K562 (cell line): ENCODE data around the gene JPT1. TPM values are rescaled to one million over a fixed set of nuclear protein-coding genes. Genes with fewer than 3 reads are reported as not detected.

Source experiments
- AFF4 ChIP-seq: sonication (generic); formaldehyde crosslinking; IDR thresholded peaks from 2 replicates; pipeline ENCODE4 v1.8.0; 2023; ENCODE audit warnings: mild to moderate bottlenecking, missing genetic modification reagents
- CREB3L1 ChIP-seq: fragments of 450-650 bp; IDR thresholded peaks from 2 replicates; pipeline ENCODE4 v1.6.1; 2014; ENCODE audit warnings: low read depth, mild to moderate bottlenecking, moderate library complexity, borderline replicate concordance
- GABPB2 ChIP-seq: fragments of 250-450 bp; sonication (Bioruptor Pico); conservative IDR thresholded peaks from 2 replicates; pipeline ENCODE4 v1.5.1; 2021; ENCODE audit warnings: mild to moderate bottlenecking
- NR3C1 ChIP-seq: sonication (generic); formaldehyde crosslinking; IDR thresholded peaks from 2 replicates; pipeline ENCODE4 v1.8.1; 2022; ENCODE audit warnings: missing genetic modification reagents
- TAL1 ChIP-seq: fragments of 450-650 bp; IDR thresholded peaks from 2 replicates; pipeline ENCODE4 v1.6.1; 2016; ENCODE audit warnings: mild to moderate bottlenecking
- ZBTB1 ChIP-seq: sonication (generic); formaldehyde crosslinking; IDR thresholded peaks from 2 replicates; pipeline ENCODE4 v1.8.1; 2023; ENCODE audit warnings: missing genetic modification reagents, low read depth, mild to moderate bottlenecking, borderline replicate concordance
- ZBTB40 ChIP-seq, 2 experiments: fragments of 450-650 bp in 1 of 2; sonication (generic) in 1 of 2; formaldehyde crosslinking in 1 of 2; IDR thresholded peaks; 2 replicates each; pipeline versions ENCODE4 v1.7.1 to v1.9.0; 2016 to 2022; ENCODE audit warnings: inconsistent platforms in 1 of 2, mild to moderate bottlenecking in 1 of 2, missing genetic modification reagents in 1 of 2
- polyA plus RNA-seq, 8 experiments: library from polyadenylated mRNA; depleted of rRNA in 4 of 8; stranded (reverse) in 5 of 8; unstranded in 3 of 8; fragments of >200 nt; fragmentation: Nextera tagmentation in 2 of 8; fragmentation: Illumina TruSeq in 1 of 8; extraction: Ambion mirVana in 2 of 8; extraction: Trizol in 1 of 8; gene quantifications; 2 replicates each; pipeline versions ENCODE4 v1.2.1 to v1.2.3, GENCODE V29; 2011 to 2014; ENCODE audit warnings: inconsistent platforms in 1 of 8, missing spikeins in 1 of 8
- total RNA-seq, 7 experiments: library from RNA; depleted of rRNA in 6 of 7; stranded (reverse); fragments of >200 nt in 6 of 7; fragmentation: Illumina TruSeq in 2 of 7; extraction: Trizol in 2 of 7; gene quantifications; 2 replicates each; pipeline versions ENCODE4 v1.2.1 to v1.2.3, GENCODE V29; 2011 to 2021; ENCODE audit warnings: low replicate concordance in 1 of 7
- TF ChIP-seq, protein P1 (sequence below): fragments of 450-650 bp; IDR thresholded peaks from 2 replicates; pipeline ENCODE4 v1.7.0; 2016; ENCODE audit warnings: borderline replicate concordance

Gene JPT1
- total and polyA plus RNA-seq, 9 of the 15 experiments (the other 6 are each of a cell fraction or from before 2014, with no cell fraction given) = 56.7 to 292 (median 144) TPM

GRCh38 chr17:75154195-75155106 is at the start of gene JPT1 (continued):
- TF ChIP-seq ZBTB40 (IDR thresholded peaks at IDR 0.05) (peak; percentile 58; the same call in 1 of the 2 replicates), ZBTB40 (CRISPR knock-in tag; IDR thresholded peaks at IDR 0.05) (no peak), TAL1 (no peak), CREB3L1 (peak; percentile 26; the same call in 1 of the 2 replicates), NR3C1 (0 out of 2 replicates have a peak, but pooled peaks have one; percentile 18), AFF4 (CRISPR knock-in tag) (peak; percentile 90), ZBTB1 (CRISPR knock-in tag) (peak; percentile 81), GABPB2 (CRISPR knock-in tag) (no peak)
- TF ChIP-seq, protein P1, sequence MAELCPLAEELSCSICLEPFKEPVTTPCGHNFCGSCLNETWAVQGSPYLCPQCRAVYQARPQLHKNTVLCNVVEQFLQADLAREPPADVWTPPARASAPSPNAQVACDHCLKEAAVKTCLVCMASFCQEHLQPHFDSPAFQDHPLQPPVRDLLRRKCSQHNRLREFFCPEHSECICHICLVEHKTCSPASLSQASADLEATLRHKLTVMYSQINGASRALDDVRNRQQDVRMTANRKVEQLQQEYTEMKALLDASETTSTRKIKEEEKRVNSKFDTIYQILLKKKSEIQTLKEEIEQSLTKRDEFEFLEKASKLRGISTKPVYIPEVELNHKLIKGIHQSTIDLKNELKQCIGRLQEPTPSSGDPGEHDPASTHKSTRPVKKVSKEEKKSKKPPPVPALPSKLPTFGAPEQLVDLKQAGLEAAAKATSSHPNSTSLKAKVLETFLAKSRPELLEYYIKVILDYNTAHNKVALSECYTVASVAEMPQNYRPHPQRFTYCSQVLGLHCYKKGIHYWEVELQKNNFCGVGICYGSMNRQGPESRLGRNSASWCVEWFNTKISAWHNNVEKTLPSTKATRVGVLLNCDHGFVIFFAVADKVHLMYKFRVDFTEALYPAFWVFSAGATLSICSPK = no peak
